ENCODE data around the gene ARSG.
"Not testable (repeated sequence)": the region's sequence is repeated elsewhere in the genome, so short reads cannot be mapped to it uniquely, and the experiment has no call there.

Gene ARSG

GRCh38 chr17:68389041-68389440, 97.7 kb downstream of the ARSG start:
- no peak for DNase-seq
- TF ChIP-seq POLR2A (IDR thresholded peaks at IDR 0.05; ENCODE audit: low read length), result no peak
- no peak for TF ChIP-seq GATA1 (IDR thresholded peaks at IDR 0.05; ENCODE audit: low read depth, low read length)

GRCh38 chr17:68390888-68391545, 99.7 kb downstream of the ARSG start:
- DNase-seq, result no peak
- no peak for TF ChIP-seq GATA1 (IDR thresholded peaks at IDR 0.05; ENCODE audit: low read depth, low read length)
- no peak for TF ChIP-seq POLR2A (IDR thresholded peaks at IDR 0.05; ENCODE audit: low read length)

GRCh38 chr17:68391561-68392268, 100.4 kb downstream of the ARSG start:
- no peak for TF ChIP-seq POLR2A (IDR thresholded peaks at IDR 0.05; ENCODE audit: low read length)
- TF ChIP-seq GATA1 (IDR thresholded peaks at IDR 0.05; ENCODE audit: low read depth, low read length), result no peak
- no peak for DNase-seq

- no peak for TF ChIP-seq POLR2A (IDR thresholded peaks at IDR 0.05; ENCODE audit: low read length)
- no peak for TF ChIP-seq GATA1 (IDR thresholded peaks at IDR 0.05; ENCODE audit: low read depth, low read length)
- DNase-seq, result no peak
These were observed 103.5 kb downstream of the ARSG start for GRCh38 chr17:68394608-68395331.

GRCh38 chr17:68396226-68397107, 105.2 kb downstream of the ARSG start:
- TF ChIP-seq POLR2A (IDR thresholded peaks at IDR 0.05; ENCODE audit: low read length) (no peak), GATA1 (IDR thresholded peaks at IDR 0.05; ENCODE audit: low read depth, low read length) (no peak)
- DNase-seq, result no peak

GRCh38 chr17:68397108-68397536, 105.8 kb downstream of the ARSG start:
- DNase-seq, result no peak
- TF ChIP-seq GATA1 (IDR thresholded peaks at IDR 0.05; ENCODE audit: low read depth, low read length) (no peak), POLR2A (IDR thresholded peaks at IDR 0.05; ENCODE audit: low read length) (no peak)

GRCh38 chr17:68398691-68399637, 107.7 kb downstream of the ARSG start:
- TF ChIP-seq POLR2A (IDR thresholded peaks at IDR 0.05; ENCODE audit: low read length) (no peak), GATA1 (IDR thresholded peaks at IDR 0.05; ENCODE audit: low read depth, low read length) (no peak)
- DNase-seq, result peak; percentile 42 to 52

- TF ChIP-seq GATA1 (IDR thresholded peaks at IDR 0.05; ENCODE audit: low read depth, low read length) (no peak), POLR2A (IDR thresholded peaks at IDR 0.05; ENCODE audit: low read length) (no peak)
- DNase-seq, result no peak
These were observed 108.5 kb downstream of the ARSG start for GRCh38 chr17:68399638-68400403.

- no peak for DNase-seq
- TF ChIP-seq GATA1 (IDR thresholded peaks at IDR 0.05; ENCODE audit: low read depth, low read length) (no peak), POLR2A (IDR thresholded peaks at IDR 0.05; ENCODE audit: low read length) (no peak)
These were observed 109.1 kb downstream of the ARSG start for GRCh38 chr17:68400404-68400735.

GRCh38 chr17:68401288-68401687, 110.0 kb downstream of the ARSG start:
- no peak for TF ChIP-seq POLR2A (IDR thresholded peaks at IDR 0.05; ENCODE audit: low read length)
- no peak for TF ChIP-seq GATA1 (IDR thresholded peaks at IDR 0.05; ENCODE audit: low read depth, low read length)
- DNase-seq, result no peak

GRCh38 chr17:68403122-68403521, 111.8 kb downstream of the ARSG start:
- TF ChIP-seq GATA1 (IDR thresholded peaks at IDR 0.05; ENCODE audit: low read depth, low read length) (no peak), POLR2A (IDR thresholded peaks at IDR 0.05; ENCODE audit: low read length) (no peak)
- no peak for DNase-seq

- not testable (repeated sequence) for DNase-seq
These were observed 112.5 kb downstream of the ARSG start for GRCh38 chr17:68403837-68404236.

GRCh38 chr17:68407656-68408055, 116.4 kb downstream of the ARSG start:
- not testable (repeated sequence) for DNase-seq

GRCh38 chr17:68413597-68414560, 122.6 kb downstream of the ARSG start:
- peak; percentile 48 to 56 for DNase-seq

- not testable (repeated sequence) for DNase-seq
These were observed 123.6 kb downstream of the ARSG start for GRCh38 chr17:68414901-68415300.
